NCI-H82 treated with DMSO at 0.1 percent for 48 hours (cell line): ENCODE results near the gene FLOT2.

Source experiments
- DNase-seq: peaks from one replicate; lab custom pipeline; 2025; ENCODE audit not compliant: unreplicated experiment; lab: John Stamatoyannopoulos, UW

The FLOT2 gene

GRCh38 chr17:28875848-28876550 is 21.5 kb downstream of the FLOT2 start:
- no peak for DNase-seq

DNA sequence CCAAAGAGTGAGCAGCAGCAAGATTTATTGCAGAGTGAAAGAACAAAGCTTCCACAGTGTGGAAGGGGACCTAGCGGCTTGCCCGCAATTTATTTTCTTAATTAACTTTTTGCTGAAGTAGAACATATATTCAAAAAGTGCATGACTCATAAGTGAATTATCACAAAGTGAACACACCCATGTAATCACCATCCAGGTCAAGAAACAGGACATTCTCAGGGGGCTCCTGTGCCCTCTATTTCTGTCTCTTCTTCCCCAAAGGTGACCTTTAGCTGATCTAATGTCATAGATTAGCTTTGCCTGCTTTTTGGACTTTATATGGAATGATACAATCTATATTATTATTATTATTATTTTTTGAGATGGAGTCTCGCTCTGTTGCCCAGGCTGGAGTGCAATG is 22.8 kb downstream of the FLOT2 start:
- DNase-seq: no peak

- DNase-seq: no peak
Observed at GRCh38 chr17:28873839-28874238, 23.7 kb downstream of the FLOT2 start.

DNA sequence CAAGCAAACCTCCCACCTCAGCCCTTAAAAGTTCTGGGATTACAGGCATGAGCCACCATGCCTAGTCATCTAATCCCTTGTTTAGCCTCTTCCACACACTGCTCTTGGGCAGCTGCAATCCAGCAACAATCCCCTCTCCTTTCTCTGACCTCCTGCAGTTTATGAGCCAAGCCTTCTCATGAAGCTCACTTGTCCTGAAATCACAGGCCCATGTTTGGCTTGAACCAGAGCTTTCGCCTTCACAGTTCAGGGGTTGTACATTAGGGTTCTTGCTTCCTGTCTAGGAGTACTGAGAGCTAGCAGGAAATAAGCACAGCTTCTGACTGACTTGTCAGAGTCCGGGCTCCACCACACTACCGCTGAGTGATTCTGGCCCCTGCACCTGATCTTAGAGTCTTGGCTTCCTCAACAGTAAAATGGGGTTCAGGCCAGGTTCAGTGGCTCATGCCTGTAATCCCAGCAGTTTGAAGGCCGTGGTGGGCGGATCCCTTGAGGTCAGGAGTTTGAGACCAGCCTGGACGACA is 26.4 kb downstream of the FLOT2 start:
- peak; percentile 57 for DNase-seq

- DNase-seq: peak; percentile 18
Observed at GRCh38 chr17:28867276-28867675, 30.3 kb downstream of the FLOT2 start.

- no peak for DNase-seq
Observed at GRCh38 chr17:28865946-28866752, 31.4 kb downstream of the FLOT2 start.

DNA sequence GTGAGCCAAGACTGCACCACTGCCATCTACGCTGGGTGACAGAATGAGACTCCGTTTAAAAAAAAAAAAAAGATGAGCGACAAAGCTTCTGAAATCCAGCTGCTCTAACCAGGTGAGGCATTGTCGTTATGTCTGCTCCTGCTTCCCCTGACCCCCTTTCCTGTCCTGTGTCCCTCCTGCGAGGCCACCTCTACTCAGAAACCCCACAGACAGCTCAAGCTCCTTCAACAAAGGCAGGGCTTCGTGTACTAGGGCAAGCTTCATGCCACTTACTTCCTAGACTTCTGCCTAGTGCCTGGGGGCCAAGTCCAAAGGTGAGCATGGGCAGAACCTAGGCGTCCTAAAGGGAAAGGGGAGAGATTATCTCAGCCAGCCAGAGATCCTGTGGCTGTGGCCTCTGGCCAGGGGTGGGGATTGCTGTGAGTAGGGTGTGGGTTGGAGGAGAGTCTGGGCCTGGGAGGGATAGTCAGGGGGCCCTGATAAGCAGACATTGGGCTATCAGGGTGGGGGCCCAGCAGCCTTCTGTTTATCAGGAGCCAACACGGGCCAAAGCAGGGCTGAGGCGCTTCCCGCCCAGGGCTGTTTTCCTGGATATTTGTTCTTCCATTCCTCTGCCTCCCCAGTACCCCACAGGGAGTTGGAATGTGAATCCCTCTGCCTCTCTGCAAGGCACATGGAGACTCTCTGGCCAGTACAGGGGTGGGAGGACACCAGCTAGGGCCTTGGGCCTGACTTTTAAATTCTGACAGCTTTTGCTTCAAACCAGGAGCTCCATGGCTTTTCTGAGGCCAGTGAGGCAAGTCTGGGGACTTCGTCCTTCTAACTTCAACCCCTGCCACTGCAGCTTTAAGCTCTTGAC is 32.3 kb downstream of the FLOT2 start:
- no peak for DNase-seq

DNA sequence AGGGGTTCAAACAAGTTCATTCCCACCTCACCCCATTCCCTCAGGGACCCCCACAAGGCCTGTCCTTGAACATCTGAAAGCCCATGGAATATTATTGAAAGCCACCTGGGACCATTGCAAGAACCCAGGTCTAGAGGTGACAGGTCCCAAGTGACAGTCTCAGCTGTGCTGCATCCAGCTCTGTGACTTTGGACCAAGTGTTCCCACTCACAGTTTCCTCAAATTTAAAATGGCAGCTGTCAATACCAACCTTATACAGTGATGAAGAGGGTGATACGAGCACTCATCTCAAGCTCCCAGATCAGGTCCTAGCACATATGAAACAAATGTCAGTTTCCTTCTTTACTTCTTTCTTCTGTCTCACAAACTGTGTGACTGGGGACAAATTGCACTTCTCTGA is 33.6 kb downstream of the FLOT2 start:
- no peak for DNase-seq

GRCh38 chr17:28862561-28862960 is 35.0 kb downstream of the FLOT2 start:
- DNase-seq: no peak

DNA sequence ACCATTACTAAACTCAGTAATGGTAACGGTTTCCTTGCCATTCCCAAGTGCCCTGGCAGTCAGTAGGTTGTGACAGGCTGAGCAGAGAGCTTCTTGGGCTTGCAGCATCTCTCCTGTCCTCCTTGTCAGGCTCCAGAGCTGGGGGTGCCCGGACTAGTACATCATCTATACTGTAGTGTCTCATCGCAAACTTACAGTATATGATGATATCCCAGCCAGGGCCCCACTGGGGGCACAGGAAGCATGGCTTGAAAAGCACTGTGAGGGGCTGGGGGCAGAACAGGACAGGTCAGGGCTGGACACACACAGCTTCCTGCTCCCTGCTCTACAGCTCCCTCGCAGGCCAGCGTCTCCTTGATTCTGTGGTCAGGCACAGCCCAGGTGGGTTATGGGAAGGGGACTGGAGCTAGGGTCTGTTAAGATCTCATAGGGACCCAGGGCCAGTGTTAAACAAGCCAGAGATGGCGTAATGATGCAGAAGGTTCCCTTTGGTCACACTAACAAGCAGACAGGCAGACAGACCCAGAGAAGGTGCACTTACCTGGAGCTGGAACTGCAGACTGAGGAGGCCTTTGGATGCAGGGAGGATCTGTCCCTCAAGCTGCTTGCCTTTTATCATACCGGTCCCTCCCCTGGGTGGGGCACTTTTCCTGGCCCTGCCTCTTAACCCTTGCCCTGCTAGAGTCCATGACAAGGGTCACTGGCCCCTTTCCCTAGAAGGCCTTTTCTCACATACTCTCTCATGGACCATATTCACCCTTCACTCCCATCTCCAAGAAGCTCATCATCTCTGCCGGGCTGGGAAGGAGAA is 35.9 kb downstream of the FLOT2 start:
- DNase-seq: no peak

GRCh38 chr17:28860363-28860808 is 37.1 kb downstream of the FLOT2 start:
- no peak for DNase-seq

DNA sequence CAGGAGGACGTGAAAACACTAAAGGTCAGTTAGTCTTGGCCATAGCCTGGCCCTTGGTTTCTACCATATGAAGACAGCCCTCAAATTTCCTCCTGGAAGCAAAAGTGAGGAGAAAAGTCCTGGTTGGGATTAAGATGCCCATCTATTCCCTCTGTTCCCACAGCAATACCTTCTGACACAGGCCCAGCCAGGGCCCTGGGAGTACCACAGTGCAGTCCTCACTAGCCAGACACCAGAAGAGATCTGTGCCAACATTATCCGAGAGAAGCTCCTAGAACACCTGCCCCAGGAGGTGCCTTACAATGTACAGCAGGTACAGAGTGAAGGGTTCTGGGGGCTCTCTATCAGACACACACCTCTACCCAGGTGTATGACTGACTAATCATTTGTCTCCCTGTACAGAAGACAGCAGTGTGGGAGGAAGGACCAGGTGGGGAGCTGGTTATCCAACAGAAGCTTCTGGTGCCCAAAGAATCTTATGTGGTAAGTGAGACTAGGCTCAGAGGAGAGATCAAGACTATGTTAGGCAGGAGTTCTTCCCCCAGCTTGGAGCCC is 38.7 kb downstream of the FLOT2 start:
- no peak for DNase-seq

DNA sequence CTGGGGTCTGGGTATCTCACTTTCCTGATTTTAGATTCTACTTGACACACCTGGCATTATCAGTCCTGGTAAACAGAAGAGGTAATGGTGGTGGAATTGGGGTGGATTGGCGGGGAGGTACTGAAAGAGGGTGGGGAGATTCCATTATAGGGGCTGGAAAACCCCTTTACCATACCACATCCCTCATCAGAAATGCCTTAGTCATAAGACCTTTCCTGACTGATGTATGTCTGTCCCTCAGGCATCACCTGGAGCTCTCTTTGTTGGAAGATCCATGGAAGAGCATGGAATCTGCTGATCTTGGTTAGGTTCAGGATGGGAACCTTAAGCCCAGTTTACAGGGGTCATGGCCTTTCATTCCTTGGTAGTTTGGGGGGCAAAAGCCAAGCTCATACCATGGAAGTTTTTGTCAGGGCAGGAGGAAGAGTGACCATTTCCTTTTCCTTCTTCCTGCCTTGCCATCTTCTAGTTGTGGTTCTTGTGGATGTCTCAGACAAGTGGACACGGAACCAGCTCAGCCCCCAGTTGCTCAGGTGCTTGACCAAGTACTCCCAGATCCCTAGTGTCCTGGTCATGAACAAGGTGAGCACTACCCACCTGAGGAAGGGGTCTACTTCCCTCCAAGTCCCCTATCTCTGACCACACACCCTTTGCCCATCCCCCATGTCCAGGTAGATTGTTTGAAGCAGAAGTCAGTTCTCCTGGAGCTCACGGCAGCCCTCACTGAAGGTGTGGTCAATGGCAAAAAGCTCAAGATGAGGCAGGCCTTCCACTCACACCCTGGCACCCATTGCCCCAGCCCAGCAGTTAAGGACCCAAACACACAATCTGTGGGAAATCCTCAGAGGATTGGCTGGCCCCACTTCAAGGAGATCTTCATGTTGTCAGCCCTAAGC is 39.4 kb downstream of the FLOT2 start:
- no peak for DNase-seq

DNA sequence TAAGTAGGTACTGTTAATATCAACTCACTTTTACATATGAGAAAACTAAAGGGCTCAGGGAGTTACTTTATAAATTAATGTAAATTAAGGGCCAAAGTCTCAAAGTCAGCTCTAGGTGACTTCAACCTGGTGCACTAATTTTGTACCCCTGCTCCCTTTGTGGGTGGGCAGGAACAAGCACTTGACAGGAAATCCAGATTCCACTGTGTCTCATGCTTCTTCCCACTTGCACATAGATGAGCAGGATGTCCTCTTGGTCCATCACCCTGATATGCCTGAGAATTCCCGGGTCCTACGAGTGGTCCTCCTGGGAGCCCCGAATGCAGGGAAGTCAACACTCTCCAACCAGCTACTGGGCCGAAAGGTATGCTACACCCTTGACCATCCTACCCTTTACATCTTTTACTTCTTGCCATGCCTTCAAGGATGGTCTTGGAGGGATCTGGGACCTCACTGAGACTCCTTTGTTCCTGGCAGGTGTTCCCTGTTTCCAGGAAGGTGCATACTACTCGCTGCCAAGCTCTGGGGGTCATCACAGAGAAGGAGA is 41.4 kb downstream of the FLOT2 start:
- no peak for DNase-seq

DNA sequence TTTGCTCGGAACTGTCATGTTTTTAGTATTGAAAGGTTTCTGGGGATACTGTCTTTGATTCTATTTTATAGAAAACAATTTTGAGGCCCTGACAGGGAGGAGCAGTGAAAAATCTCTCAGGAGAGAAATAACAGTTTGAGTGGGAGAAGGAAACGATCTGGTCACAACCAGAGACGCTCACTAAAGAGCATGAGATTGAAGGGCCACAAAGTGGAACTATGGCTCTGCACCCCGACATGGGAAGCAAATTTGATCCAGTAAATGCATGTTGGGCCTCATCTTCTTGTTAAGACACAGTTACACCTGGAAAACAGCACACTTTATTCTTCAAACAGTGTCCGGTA is 42.2 kb downstream of the FLOT2 start:
- no peak for DNase-seq

GRCh38 chr17:28854457-28855335 is 42.8 kb downstream of the FLOT2 start, which contains the start of gene ERAL1:
Gene ERAL1 (plus strand): TSS chr17:28855016. CDS start chr17:28855035, 19 bp downstream.
- peak; percentile 83 for DNase-seq

- DNase-seq: no peak
Observed at GRCh38 chr17:28853295-28853694, 44.2 kb downstream of the FLOT2 start.

- no peak for DNase-seq
Observed at GRCh38 chr17:28849281-28849680, 48.3 kb downstream of the FLOT2 start.
